ENCODE data around the gene MAPK8IP1.

- TF ChIP-seq ZNF274 (IDR thresholded peaks at IDR 0.05; ENCODE audit: low read depth, low read length) (no peak), SUZ12 (IDR thresholded peaks at IDR 0.05; ENCODE audit: extremely low read depth, insufficient read depth, insufficient read length) (no peak)
Measured at GRCh38 chr11:45928535-45929215, 43.2 kb downstream of the MAPK8IP1 start.
